ENCODE measurements around the gene FBXO34.

Gene FBXO34, protein sequence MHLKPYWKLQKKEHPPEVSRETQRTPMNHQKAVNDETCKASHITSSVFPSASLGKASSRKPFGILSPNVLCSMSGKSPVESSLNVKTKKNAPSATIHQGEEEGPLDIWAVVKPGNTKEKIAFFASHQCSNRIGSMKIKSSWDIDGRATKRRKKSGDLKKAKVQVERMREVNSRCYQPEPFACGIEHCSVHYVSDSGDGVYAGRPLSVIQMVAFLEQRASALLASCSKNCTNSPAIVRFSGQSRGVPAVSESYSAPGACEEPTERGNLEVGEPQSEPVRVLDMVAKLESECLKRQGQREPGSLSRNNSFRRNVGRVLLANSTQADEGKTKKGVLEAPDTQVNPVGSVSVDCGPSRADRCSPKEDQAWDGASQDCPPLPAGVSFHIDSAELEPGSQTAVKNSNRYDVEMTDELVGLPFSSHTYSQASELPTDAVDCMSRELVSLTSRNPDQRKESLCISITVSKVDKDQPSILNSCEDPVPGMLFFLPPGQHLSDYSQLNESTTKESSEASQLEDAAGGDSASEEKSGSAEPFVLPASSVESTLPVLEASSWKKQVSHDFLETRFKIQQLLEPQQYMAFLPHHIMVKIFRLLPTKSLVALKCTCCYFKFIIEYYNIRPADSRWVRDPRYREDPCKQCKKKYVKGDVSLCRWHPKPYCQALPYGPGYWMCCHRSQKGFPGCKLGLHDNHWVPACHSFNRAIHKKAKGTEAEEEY

DNA sequence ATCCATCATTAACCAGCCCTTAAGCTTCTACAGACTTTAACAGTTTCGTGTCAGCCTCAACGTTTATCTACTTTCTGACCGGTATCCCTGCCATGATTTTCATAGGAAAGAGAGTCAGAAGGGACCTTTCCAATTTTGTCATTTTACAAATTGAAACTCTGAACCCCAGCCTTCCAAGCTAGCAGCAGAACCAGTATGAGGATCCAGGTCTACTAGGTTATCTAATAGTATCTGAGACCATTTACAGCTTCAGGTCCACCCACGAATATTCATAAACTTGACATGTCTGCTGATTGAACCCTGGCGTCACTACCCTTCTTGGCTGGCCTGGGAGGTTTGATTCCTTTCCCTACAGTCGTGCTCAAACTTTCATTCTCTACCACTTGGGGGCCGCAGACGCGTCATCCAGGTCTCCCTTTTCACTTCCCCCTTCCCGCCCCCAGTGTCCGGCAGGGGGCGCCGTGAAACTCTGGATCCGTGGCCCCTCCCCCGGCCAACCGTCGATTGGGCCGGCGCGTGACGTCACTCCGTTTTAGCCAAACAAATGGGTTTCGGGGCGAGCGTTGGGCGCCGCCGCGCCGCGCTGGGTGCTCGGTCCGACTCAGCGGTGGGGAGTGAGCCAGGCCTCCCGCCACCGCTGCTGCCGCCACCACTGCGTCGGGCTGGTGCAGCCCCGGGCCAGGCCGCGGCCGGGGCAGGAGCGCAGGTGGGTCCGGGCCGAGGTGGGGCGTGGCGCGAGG is at the start of gene FBXO34:
FBXO34 (plus strand) TSS at position 590 of the 740 bp plus-strand sequence. CDS start 78,970 bp downstream, outside the sequence.
- DNase-seq (ENCODE audit: low read depth), result peak; percentile 93

DNA sequence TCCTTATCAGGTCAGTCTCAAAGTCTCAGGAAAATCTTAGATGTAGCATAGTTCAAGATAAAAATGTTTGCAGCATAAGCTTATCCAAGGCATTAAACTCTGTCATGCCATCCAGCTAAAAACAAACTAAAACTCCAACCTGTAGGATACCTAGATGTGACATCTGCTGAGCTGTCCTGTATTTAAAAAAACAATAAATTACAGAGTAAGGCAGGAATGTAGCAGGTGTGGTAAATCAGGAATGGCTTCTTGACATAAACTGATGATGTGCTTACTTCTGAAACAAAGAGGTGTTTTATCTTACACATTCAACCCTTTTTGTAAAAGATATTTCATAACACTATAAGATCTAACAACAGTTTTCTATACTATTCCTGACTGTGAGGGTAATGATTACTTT is 49.3 kb upstream of the FBXO34 start:
- DNase-seq (ENCODE audit: low read depth), result no peak

DNA sequence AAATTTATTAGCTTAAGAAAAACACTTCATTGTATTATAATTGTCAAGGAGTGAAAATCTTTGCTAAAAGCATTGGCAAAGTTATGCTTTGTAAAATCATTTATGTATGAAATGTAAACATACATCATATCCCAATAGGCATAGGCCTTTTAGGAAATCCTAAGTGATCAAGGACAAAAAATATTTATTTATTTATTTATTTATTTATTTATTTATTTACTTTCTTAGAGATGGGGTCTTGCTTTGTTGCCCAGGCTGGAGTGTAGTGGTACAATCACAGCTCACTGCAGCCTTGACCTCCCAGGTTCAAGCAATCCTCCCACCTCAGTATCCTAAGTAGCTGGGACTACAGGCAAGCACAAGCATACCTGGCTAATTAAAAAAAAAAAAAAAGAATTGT is 47.9 kb upstream of the FBXO34 start:
- no peak for DNase-seq (ENCODE audit: low read depth)

DNA sequence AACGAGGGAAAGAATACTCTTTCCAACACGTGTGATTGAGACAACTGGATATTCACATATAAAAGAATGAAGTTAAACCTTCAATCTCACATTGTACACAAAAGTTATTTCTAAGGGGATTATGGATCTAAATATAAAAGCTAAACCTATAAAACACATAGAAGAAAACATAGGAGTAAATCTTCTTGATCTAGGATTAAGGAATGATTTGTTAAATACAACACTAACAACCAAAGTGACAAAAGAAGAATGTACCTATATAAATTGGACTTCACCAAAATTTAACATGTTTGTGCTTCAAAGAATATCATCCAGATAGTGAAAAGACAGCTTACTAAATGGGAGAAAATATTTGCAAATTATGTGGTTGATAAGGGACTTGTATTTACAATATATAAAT is 43.0 kb upstream of the FBXO34 start:
- no peak for DNase-seq (ENCODE audit: low read depth)

DNA sequence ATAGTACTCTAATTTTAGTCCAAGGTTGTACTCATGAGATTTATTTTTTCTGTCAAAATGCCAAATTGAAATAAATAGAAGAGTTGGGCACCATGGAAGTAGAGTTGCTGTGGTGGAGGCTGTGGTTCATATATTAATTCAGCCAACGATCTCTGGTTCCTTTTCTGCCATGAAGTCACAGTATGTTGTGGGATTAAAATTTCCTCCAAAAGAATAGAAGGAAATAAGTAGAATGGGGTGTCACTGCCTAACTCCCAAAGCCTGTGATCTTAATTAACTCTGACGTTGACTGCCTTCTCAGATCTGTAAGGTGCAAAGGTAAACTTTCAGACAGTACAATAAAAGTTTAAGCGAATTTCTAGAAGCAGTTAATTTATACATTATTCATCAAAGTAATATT is 37.6 kb upstream of the FBXO34 start:
- no peak for DNase-seq (ENCODE audit: low read depth)

DNA sequence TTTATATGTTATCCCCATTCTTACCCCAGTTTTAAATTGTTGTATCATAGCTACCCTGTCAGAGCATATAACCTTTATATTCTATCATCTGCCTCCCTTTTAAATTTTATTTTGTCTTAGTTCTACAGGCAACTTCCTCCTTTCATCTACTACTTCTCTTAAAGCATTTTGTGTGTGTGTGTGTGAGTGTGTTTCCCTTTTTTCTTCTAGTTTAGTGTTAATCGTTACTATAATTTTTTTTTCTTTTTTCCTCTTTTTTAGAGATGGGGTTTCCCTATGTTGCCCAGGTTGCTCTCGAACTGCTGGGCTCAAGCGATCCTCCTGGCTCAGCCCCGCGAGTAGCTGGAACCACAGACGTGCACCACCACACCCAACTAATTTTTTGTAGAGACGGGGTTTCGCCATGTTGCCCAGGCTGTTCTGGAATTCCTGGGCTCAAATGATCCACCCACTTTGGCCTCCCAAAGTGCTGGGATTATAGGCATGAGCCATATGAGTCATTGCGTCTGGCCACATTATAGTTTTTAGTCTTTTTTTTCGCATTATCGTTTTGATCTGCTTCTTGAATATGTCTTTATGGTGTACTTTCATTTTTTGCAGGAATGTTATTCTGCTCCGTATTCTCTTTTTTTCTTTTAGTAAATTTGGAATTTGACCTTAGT is 33.1 kb upstream of the FBXO34 start:
- DNase-seq (ENCODE audit: low read depth), result no peak

DNA sequence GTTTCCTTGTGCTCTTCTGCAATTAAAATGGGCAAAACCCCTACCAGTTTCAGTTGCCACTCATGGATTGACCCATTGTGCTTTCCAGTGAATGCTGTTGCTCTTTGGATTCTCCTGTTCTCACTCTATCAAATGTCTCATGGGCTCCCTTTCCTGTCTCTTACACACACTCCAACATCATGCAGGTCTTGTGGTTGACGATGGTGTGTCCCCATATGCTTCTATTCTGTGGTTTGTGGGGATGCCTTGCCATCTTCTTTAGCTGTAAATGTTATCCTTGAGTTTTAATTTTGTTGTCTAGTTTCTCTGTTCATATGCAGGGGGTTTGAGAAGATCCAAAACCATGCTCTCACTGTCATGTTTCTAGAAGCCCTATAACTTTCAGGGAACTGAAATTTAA is 31.9 kb upstream of the FBXO34 start:
- DNase-seq (ENCODE audit: low read depth), result no peak

DNA sequence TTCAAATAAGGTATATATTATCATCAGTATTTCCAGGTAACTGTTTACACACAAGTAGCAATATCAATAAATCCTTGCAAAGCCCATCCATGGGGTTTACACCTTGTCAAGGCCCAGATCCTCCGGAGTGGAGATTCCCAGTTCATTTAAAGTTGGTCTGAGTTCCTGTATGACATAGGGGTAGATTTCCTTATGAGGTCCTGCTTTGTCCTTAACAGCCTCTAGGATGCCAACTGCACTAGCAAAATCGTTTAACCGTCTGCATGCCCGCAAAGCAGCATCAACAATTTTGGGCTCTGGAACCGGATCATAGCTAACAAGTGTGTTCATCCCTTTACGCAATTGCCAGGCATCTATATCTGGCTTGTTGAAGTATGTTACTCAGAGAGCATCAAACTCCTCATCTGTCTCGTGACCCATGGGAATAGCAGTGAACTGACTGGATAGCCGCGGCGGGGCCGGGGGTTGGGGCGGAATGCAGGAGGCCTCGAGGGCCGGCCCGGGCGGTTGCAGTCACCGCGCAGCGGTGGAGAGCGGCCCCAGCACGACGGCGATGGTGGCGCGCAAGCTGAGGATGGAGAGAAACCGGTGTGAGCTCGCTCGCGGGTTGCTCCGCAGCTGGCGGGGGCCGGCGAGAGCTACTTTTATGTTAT is 30.6 kb upstream of the FBXO34 start:
- DNase-seq (ENCODE audit: low read depth), result no peak

DNA sequence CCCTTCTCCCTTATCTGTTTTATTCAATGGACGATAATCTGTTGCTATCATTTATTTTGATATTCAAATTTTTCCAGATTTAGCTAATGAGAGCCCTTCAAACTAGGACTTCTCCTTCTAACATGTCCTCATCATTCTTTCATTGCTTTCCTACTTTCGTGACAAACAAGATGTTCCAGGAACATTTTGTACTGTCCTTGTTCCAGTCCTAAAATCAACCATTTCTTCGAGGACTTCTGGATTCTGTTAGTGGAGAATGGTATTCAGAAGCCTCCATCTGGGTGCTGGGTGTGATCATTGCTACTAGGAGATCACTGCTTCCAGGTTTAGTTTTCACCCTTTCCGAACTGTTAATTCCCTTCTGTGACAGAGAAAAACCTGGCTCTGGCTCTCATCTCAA is 29.5 kb upstream of the FBXO34 start:
- no peak for DNase-seq (ENCODE audit: low read depth)

DNA sequence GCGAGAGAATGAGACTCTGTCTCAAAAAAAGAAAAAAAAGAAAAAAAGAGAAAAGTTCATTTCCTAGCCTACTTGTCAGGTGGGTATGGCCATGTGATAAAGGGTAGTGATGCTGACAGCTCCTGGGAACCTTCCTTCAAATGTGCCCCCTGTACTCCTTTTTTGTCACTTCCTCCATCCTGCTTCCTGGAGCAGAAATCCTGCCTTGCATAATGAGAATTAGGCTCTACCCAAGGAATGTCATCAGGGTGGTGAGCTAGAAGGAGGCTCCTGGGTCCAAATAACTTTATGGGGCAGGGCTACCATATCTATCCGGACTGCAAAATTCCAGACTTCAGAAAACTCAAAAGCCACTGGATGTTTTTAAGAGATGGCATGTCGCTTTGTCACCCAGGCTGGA is 27.8 kb upstream of the FBXO34 start:
- DNase-seq (ENCODE audit: low read depth), result no peak

DNA sequence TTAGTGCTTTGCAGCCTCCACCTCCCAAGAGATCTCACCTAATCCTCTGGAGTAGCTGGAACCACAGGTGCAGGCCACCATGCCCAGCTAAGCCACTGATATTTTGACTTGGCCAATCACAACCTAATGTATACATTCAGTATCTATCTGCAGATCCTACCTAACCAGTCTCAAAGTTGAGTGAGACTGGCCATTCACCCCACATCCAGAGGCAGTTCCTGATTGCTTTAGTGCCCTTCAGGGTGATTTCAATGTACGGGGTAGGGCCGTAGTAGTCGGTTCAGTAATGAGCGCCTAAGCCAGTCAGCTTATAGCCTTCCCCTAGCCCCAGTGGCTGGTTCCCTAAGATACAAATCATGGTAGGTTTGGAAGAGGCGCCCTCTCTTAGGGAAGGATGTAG is 27.4 kb upstream of the FBXO34 start:
- DNase-seq (ENCODE audit: low read depth), result no peak

DNA sequence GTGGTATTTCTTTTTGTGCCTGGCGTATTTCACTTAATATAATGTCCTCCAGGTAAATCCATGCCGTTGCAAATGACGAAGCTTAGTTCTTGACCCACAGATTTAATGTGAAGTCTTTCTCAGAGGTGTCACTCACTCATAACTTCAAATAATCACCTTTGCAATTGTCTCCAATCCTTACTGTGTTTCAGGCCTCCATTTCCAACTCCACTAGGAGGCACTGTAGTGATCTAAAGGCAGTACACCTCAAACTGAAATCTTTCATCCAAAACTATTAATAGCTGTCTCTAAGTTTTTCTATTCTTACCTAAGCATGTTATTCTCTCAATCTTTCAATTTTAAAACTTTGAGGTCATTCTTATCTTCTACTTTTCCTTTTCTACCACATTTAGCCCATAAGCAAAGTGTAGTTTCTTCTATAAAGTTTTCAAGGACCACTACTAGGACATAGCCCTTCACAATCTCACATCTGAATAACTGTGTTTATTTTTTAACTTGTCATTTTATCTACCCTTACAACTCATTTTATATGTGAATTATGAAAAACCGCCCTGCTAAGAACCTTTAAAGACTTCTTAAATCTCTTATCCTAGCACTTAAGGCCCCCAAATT is 25.5 kb upstream of the FBXO34 start:
- no peak for DNase-seq (ENCODE audit: low read depth)

DNA sequence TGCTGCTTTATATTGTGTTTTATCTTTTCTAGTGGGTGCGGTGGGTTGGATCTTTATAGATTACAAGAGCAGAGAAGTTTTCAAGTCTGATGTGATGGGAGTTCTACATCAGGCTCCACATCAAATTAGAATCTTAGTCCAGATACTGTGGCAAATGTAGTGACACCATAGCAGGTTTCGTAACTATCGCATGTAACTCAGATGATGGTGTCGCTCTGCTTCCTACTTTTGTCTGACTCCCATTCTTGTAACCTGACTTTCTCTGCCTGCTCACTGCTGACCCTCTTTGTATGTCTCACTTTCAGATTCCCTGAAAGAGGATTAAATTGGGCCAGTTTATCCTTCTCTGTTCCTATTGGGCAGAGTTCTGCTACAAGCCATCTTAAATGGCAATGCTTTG is 22.8 kb upstream of the FBXO34 start:
- no peak for DNase-seq (ENCODE audit: low read depth)

DNA sequence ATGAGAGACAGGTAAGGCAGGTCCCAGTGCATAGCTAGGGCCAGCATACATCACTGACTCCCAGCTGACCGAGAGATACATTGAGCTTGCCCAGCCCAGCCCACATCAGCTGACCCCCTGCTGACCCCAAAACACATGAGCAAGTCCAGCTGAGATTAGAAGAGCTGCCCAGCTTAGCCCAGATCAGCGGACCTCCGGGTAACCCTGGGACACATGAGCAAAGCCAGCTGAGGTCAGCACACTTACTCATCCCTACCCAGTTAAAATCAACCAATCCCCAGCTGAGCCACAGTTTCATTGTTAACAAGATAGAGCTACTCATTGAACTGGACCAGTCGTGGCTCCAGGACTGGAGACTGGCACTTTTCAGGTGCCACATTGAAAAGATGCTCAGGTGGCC is 21.8 kb upstream of the FBXO34 start:
- no peak for DNase-seq (ENCODE audit: low read depth)

DNA sequence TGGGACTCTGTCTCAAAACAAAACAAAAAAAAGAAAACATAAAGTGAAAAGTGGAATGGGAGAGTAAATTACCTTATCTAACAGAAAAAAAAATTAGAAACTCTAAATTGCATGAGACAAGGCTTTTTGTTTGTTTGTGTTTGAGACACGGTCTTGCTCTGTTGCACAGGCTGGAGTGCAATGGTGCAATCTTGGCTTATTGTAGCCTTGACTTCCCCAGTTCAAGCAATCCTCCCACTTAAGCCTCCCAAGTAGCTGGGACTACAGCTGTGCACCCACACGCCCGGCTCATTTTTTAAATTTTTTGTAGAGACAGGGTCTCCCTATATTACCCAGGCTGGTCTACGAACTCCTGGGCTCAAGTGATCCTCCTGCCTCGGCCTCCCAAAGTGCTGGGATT is 17.9 kb upstream of the FBXO34 start:
- DNase-seq (ENCODE audit: low read depth), result no peak

DNA sequence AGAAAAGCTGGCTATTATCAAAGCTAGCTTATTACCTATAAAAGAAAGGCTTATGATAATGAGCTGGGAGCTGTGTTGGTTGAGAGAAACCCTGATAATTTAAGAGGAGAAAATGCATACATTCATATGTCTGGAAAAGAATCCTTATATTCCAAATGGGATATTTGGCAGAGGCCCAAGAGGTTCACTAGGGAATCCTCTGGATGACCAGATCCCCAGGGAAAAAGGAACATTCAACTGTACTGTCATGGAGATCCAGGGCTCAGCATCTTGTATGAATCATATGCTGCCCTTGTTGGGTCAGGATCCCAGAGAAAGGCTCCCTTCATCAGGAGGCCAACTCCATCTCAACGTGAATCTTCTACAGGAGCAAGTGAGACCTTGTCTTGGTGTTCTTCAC is 16.6 kb upstream of the FBXO34 start:
- DNase-seq (ENCODE audit: low read depth), result no peak

DNA sequence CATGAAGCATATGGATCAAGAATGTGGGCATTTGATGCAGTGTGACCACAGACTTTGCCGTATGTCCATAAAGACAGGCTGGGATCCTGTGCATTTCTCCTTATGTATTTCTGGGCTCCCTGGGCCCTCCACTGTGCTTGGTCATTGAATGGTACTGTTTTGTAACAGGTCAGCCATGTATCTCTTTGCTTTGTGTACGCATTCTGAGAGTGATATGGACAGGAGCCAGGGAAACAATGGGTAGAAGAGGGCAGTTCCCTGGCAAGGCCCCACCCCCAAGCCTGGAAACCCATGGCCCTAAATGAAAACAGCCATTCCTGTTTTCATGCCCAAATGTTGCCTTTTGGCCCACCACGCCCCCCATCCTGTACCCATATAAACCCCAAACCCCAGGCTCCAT is 15.2 kb upstream of the FBXO34 start:
- no peak for DNase-seq (ENCODE audit: low read depth)

DNA sequence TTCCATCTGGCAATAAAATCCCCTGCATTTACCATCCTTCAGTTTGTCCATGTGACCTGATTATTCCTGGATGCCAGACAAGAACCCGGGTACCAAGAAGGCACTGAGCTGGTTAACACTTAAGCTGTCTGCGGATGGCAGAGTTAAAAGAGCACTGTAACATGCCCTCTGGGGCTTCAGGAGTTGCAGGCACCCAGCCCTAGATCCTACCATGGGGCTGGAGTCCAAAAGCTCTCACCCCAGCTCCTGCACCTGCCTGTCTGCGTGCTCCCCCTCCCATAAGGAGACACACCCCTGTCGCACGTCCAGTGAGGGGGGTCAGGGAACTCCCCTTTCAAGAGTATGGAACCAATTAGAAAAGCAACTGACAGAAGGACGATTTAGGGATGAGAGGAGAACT is 14.6 kb upstream of the FBXO34 start:
- no peak for DNase-seq (ENCODE audit: low read depth)

DNA sequence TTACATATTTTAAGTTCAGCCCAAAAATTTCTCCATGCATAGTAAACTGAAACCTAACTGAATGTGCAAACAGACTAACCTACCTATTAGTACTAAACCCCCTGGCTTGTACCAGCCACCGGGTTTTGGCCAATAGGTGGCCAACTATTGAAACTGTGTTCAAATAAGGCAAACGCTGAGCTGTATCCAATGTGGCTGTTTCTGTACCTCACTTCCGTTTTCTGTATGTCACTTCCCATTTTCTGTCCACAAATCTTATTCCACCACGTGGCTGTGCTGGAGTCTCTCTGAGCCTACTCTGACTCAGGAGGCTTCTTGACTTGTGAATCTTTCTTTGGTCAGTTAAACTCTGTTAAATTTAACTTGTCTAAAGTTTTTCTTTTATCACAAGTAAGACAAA is 6.0 kb upstream of the FBXO34 start:
- no peak for DNase-seq (ENCODE audit: low read depth)

DNA sequence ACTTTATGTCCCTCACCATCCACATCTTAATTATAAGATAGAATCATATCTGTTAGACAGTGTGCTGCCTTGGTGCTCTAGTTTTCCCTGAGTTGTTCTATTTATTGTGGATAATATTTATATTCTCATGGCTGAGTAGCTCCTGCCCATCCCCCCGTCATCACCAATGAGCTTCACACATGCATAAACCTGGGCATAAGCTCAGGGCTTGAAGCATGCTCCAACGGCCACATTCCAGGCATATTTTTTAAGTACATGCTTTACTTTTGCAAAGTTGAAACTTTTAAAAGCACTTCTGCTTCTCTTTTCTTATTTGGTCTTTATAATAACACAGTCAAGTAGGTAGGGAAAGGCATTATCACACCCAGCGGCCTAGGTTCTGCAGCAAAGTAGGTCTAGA is 3.4 kb upstream of the FBXO34 start:
- DNase-seq (ENCODE audit: low read depth), result peak; percentile 55

DNA sequence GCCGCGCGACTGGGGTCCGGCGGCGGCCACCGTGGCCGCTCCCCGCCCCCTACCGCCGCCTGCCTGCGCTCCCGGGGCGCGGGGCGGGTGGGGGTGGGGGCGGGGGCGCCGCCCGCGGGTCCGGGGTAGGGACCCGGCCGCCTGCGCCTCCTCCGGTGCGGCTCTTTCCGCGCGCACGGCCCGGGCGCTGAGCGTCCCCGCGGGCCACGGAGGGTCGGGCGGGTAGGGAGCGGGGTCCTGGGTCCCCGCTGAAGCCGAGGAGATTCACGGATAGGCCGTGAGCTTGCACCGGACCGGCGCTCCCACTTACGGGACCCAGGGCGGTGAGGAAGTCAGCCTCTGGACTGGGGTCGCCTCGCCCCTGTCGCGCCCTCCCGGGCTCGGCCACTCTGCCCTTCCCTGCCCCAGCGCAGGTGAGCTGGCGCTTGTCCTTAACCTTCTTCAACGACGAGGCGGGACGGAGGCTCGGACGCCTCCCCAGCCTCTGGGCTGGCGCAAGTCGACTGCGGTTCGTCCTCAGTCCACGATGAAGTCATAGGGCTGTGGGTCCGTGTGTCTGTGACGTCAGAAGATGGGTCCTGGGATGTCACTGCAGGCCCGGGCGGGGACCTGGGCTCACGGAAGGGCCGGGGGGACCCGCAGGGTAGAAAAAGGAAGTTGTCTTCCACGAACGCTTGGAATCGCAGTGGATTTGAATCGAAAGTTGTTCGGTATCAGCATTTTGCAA is 514 bp downstream of the FBXO34 start:
- DNase-seq (ENCODE audit: low read depth), result peak; percentile 54

Measured in HS-27A (cell line).